Cerebellar nuclear complex (tissue), 1 donor: Measurements from ENCODE around the gene DBR1.
"Not testable (repeated sequence)": the region's sequence is repeated elsewhere in the genome, so short reads cannot be mapped to it uniquely, and the experiment has no call there.

Experiments
- DNase-seq, 2 experiments: peaks; one replicate each; lab custom pipeline; 2025; lab: John Stamatoyannopoulos, UW

The DBR1 gene

GRCh38 chr3:138186803-138187295 lies 12.1 kb upstream of the DBR1 start:
- DNase-seq = peak in 1 of 2 experiments; percentile 67

- no peak for DNase-seq
These were observed 11.5 kb upstream of the DBR1 start for GRCh38 chr3:138186221-138186620.

DNA sequence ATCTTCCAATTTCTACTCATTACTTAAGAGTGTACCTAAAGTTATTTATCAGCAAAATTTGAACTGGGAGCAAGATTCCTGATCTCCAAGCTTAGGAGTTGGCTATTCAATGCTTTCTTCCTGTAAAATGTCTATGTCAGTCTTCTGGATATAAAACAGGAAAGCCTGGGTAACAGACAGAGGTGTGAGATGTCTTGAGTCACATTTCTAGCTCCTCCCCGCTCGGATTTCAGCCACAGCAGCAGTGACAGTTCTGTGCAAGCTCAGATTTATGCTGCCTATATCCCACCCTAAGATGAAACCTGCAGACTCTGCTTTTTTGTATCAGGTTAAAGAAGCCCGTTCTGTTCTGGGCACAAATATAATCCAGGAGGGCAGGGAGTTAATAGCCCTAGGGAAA lies 10.3 kb upstream of the DBR1 start:
- no peak for DNase-seq

GRCh38 chr3:138180375-138181029 lies 5.8 kb upstream of the DBR1 start:
- peak in 1 of 2 experiments; percentile 46 for DNase-seq

GRCh38 chr3:138173769-138174420 lies 826 bp downstream of the DBR1 start:
- no peak for DNase-seq

DNA sequence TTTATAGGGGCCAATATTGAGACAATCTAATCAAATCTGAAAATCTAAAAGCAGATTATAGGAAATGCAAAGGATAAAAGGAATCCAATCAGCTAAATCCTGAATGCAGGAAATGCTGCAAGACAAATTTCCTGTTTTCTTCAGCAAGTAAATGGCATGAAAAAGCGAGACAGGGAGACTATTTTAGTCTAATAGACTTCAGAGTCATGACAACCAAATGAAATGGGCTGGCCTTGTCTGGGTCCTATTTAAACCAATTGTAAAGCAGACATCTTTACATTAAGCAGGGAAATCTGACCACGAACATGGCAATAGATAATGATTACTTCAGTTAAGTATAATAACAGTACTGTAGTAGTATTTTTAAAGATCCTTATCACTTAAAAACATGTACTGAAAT lies 2.1 kb downstream of the DBR1 start:
- no peak for DNase-seq

GRCh38 chr3:138165061-138165460 lies 9.7 kb downstream of the DBR1 start:
- DNase-seq = no peak

GRCh38 chr3:138157743-138158142 lies 17.0 kb downstream of the DBR1 start:
- no peak for DNase-seq

DNA sequence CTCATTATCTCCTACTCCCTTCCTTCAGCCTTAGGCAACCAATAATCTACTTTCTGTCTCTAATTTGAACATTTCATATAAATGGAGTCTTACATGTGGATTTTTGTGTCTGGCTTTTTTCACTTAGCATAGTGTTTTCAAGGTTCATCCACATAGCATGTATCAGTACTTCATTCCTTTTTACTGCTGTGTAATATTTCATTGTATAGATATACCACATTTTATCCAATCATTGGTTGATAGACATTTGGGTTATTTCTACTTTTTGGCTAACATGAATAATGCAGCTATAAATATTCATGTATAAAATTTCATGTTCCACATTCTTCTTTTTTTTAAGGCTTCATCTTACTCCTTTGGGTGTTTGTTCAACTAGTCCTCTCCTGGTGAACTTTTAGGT lies 20.2 kb downstream of the DBR1 start:
- no peak for DNase-seq

DNA sequence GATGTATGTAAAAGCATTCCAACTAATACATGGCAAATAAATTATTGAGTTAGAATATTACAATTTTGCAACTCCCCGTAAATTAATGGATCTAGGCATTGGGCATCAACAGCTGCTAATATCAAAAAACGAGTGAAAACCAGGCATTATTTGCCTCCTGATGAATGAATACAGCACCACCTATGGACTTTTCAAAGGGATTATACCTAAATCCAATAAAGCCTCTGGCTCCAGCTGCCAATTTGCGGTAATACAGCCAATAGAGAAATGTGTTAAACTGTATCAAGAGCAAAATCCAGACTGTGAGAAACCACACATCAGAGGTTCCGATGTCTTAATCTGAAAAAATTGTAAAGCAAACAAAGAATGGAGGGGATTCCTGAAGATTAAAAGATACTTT lies 26.2 kb downstream of the DBR1 start:
- no peak for DNase-seq

DNA sequence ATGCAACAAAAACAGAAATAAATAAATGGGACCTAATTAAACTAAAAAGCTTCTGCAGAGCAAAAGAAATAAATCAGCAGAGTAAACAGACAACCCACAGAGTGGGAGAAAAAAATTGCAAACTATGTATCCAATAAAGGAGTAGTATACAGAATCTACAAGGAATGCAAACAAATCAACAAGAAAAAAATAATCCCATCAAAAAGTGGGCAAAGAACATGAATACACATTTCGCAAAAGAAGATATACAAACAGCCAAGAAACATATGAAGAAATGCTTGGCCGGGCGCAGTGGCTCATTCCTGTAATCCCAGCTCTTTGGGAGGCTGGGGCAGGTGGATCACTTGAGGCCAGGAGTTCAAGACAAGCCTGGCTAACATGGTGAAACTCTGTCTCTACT lies 32.5 kb downstream of the DBR1 start:
- DNase-seq = not testable (repeated sequence)

- no peak for DNase-seq
These were observed 33.8 kb downstream of the DBR1 start for GRCh38 chr3:138140940-138141339.

DNA sequence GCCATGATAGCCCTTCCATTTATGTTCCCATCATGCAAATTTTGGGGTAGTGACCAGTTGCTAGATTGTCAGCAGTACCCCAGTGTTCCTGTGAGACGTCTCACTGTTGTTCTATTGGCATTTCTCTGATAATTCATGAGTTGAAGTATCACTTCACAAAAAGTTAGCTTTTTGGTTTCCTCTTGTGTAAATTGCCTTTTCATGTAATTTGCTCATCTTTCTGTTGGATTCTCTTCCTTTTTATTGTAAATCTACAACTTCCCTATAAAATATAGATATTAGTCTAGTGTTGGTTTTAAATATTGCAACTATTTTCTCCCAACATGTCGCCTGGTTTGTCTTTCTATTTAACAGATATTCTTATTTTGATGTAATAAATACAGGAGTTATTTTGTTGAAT lies 35.0 kb downstream of the DBR1 start:
- no peak for DNase-seq

GRCh38 chr3:138137861-138138260 lies 36.9 kb downstream of the DBR1 start:
- no peak for DNase-seq

DNA sequence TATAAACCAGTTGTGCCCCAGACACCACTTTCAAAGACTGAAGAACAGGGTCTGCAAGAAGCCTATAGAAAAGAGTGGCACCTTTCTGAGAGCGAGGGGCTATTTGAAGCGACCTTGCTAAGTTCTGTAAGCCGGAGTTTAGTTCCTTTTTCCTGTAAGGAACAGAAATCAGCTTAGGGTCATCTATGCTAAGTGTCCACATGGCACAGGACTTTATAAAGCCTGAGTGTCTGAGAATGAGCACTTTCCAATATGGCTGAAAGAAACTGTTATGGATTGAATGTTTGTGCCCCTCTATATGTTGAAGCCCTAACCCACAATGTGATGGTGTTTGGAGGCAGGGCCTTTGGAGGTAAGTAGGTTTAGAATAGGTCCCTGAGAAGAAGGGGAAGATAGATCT lies 38.5 kb downstream of the DBR1 start:
- no peak for DNase-seq

DNA sequence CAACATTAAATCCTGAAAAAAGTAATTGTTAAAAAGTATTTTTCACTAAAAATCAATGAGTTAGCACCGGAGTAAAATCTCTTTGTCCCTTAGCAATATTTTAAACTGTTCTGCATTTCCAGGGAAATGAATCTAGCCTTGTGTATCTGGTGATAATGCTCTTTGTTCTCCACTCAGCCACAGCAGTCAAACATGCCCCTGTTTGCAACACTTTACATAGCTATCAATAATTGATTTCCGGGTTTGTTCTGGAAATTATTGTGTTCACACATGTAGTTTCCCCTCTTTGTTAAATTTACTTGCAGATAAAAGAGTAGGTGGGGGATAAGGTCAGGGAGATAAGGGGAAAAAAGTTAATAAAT lies 38.9 kb downstream of the DBR1 start:
- DNase-seq = no peak

- DNase-seq = no peak
These were observed 39.4 kb downstream of the DBR1 start for GRCh38 chr3:138135146-138135832.

DNA sequence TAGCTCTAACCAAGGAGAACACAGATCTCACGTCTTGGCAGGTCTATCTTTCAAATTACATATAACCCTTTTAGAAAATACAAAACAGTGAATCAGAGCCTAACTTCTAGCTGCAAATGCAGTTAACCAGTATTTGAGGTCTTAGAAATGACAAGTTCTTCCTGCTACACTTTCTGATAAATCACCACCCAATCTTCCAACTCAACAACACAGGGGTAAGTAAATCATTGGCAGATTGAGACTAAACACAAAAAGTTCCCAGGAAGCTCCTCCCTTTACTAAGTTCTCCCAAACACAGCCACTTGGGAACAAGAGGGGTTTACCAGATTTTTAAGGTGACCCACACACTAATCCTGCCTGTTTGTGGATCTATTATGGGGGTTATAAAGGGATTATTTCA lies 42.5 kb downstream of the DBR1 start, which contains the start of gene A4GNT:
TSS of gene A4GNT (minus strand) at position 152 of the 400 bp plus-strand sequence. CDS start 1,134 bp downstream, outside the sequence.
- DNase-seq = no peak

DNA sequence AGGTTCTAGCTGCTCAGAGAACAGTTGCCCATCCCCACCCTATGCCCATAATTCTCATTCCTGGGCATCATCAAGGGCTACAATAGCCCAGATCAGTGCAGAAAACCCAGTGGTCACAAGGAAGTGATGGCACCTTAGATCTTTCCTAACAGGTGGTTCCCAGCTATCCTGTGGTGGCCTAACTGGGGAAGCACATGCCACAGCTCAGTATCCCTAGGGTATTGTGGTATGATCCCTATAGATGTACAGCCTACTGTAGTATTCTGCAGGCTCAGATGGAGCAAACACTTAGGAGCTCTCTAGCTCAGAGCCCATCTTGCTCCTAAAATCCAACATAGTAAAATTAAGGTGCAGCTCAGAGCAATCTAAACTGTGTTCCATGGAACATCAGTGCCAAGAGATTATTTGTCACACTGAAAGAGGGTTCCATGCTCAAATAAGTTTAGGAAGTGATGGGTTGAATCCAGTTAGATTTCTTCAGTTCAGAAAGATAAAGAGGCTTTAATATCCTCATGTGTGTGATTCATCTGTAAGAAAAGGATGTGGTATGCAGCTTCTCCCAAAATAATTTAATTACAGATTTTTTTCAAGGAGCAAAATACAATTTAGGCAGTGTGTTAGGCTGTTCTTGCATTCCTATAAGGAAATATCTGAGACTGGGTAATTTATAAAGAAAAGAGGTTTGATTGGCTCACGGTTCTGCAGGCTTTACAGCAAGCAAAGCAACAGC lies 46.9 kb downstream of the DBR1 start:
- no peak for DNase-seq

DNA sequence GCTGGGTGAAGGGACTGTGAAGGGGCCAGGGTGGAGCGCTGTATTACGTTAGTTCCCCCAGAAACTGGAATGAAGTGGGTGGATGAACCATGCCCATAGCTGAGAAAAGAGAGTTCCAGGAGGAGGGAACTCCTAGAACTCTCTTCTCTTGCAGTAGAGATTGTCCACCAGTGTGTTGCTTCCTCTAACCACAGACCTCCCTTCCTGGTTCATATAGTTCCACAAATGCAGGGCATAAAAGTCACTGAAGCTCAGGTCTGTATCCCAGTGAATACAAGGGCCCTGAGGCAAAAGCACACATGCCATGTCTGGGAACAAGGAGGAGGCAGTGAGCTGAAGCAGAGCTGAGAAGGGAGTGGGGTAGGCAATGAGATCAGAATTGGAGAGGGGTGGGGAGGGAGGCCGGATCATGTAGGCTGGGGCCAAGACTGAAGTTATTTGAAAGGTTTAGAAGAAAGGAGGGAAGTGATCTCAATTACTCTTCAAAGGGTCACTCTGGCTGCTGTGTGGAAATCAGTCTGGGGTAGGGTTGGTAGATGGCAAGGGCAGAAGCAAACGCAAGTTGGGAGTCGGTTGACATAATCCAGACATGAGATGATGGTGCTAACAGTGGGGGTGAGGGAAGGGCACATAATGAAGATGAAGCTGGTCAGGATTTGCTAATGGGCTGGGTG lies 49.0 kb downstream of the DBR1 start:
- DNase-seq = no peak

DNA sequence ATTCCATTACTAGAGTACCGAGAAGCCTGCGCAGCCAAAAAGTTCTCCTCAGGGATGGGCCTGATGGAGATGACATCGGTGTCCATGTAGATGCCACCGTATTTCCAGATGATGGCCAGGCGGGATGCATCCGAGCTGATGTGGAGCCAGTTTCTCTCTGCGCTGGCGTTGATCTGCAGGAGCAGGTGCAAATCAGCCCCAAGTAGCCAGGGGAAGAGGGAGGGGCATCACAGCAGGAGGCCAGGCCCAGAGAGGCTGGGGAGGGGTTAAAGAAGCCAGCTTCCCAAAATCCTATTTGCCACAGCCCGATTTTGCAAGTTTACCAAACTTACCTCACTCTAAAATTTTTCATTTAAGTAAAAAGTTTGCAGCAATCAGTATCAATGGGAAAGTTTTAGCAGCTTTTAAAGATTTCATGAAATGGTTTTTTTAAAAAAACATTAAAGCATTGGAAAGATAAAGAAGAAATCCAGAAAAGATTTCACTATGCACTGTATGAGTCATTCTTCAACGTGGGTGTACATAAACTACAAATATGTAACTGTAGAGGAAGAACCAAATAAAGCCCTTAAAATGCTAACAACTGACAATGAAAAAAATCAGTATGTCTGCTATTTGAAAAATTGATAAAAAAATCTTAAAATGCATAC lies 49.9 kb downstream of the DBR1 start:
- DNase-seq = no peak
